Gastroesophageal sphincter (tissue), 3 donors: Measurements from ENCODE around the gene PLXNA2.

Source experiments
- CTCF ChIP-seq, 4 experiments: fragments of 200-600 bp in 2 of 4; fragments of 450-650 bp in 2 of 4; sonication (generic) in 1 of 4; IDR thresholded peaks; one replicate each; pipeline ENCODE4 v1.5.1; 2017 to 2019; ENCODE audit warnings: antibody characterized with exemption in 4 of 4, mild to moderate bottlenecking in 2 of 4, moderate library complexity in 2 of 4
- POLR2A ChIP-seq, 2 donors: fragments of 450-650 bp; IDR thresholded peaks; one replicate each; pipeline ENCODE4 v1.6.1; 2017; ENCODE audit warnings: antibody characterized with exemption in 2 of 2, mild to moderate bottlenecking in 2 of 2, moderate library complexity in 1 of 2

- TF ChIP-seq CTCF (IDR thresholded peaks at IDR 0.05) (no peak), POLR2A (IDR thresholded peaks at IDR 0.05) (no peak)
These were observed 6.8 kb upstream of the PLXNA2 start for GRCh38 chr1:208251015-208251414.
